Measurements from ENCODE around the gene PTPRJ.
"Not testable (repeated sequence)": the region's sequence is repeated elsewhere in the genome, so short reads cannot be mapped to it uniquely, and the experiment has no call there.

The PTPRJ gene

GRCh38 chr11:48108231-48109045, 128.1 kb downstream of the PTPRJ start:
- no peak for DNase-seq

GRCh38 chr11:48109046-48109666, 128.8 kb downstream of the PTPRJ start:
- DNase-seq, result no peak

GRCh38 chr11:48110509-48110766, 130.1 kb downstream of the PTPRJ start:
- DNase-seq, result no peak

GRCh38 chr11:48111891-48112290, 131.5 kb downstream of the PTPRJ start:
- no peak for DNase-seq

GRCh38 chr11:48114740-48115139, 134.4 kb downstream of the PTPRJ start:
- no peak for DNase-seq

- no peak for DNase-seq
Observed at GRCh38 chr11:48116437-48117228, 136.3 kb downstream of the PTPRJ start.

- no peak for DNase-seq
Observed at GRCh38 chr11:48122246-48122645, 141.9 kb downstream of the PTPRJ start.

GRCh38 chr11:48122656-48123055, 142.3 kb downstream of the PTPRJ start:
- no peak for DNase-seq

- DNase-seq, result no peak
Observed at GRCh38 chr11:48123254-48123875, 143.0 kb downstream of the PTPRJ start.

GRCh38 chr11:48123934-48124755, 143.8 kb downstream of the PTPRJ start:
- DNase-seq, result no peak

GRCh38 chr11:48124880-48125279, 144.5 kb downstream of the PTPRJ start:
- DNase-seq, result peak in 1 of 56 donors; percentile 18

- no peak for DNase-seq
Observed at GRCh38 chr11:48125866-48126265, 145.5 kb downstream of the PTPRJ start.

- DNase-seq, result no peak
Observed at GRCh38 chr11:48127521-48128183, 147.3 kb downstream of the PTPRJ start.

GRCh38 chr11:48129697-48130395, 149.5 kb downstream of the PTPRJ start:
- DNase-seq, result no peak

GRCh38 chr11:48134221-48134922, 154.0 kb downstream of the PTPRJ start:
- DNase-seq, result no peak

- no peak for DNase-seq
Observed at GRCh38 chr11:48138222-48138621, 157.9 kb downstream of the PTPRJ start.

- not testable (repeated sequence) for DNase-seq
Observed at GRCh38 chr11:48139896-48140295, 159.5 kb downstream of the PTPRJ start.

- DNase-seq, result no peak
Observed at GRCh38 chr11:48141475-48142122, 161.2 kb downstream of the PTPRJ start.

GRCh38 chr11:48142889-48143288, 162.5 kb downstream of the PTPRJ start:
- DNase-seq, result no peak
